ENCODE data around the gene PNLIPRP1.

The PNLIPRP1 gene

GRCh38 chr10:116597543-116597942, 6.8 kb downstream of the PNLIPRP1 start:
- Histone ChIP-seq H3K4me3 (no peak overlapping the region), H3K27ac (no peak overlapping the region)

GRCh38 chr10:116598329-116598728, 7.6 kb downstream of the PNLIPRP1 start:
- Histone ChIP-seq H3K4me3 (no peak overlapping the region), H3K27ac (no peak overlapping the region)

GRCh38 chr10:116599991-116600390, 9.2 kb downstream of the PNLIPRP1 start:
- Histone ChIP-seq H3K4me3 (no peak overlapping the region), H3K27ac (no peak overlapping the region)

GRCh38 chr10:116602648-116603400, 12.1 kb downstream of the PNLIPRP1 start:
- no peak overlapping the region for H3K4me3 ChIP-seq

GRCh38 chr10:116606061-116606483, 15.3 kb downstream of the PNLIPRP1 start:
- Histone ChIP-seq H3K4me3 (no peak overlapping the region), H3K27ac (no peak overlapping the region)

More at GRCh38 chr10:116602648-116603400, 12.1 kb downstream of the PNLIPRP1 start:
- H3K27ac ChIP-seq, result no peak overlapping the region

- Histone ChIP-seq H3K27ac (no peak overlapping the region), H3K4me3 (no peak overlapping the region)
Observed at GRCh38 chr10:116607336-116607735, 16.6 kb downstream of the PNLIPRP1 start.

GRCh38 chr10:116608686-116609594, 18.2 kb downstream of the PNLIPRP1 start:
- H3K27ac ChIP-seq, result no peak overlapping the region
- H3K4me3 ChIP-seq, result peak overlapping the region in 2 of 7 experiments; percentile 8 to 28

- no peak overlapping the region for H3K4me3 ChIP-seq
- no peak overlapping the region for H3K27ac ChIP-seq
Observed at GRCh38 chr10:116610443-116611152, 19.8 kb downstream of the PNLIPRP1 start.

GRCh38 chr10:116611153-116611545, 20.4 kb downstream of the PNLIPRP1 start:
- Histone ChIP-seq H3K4me3 (no peak overlapping the region), H3K27ac (no peak overlapping the region)

GRCh38 chr10:116612107-116612769, 21.5 kb downstream of the PNLIPRP1 start:
- H3K27ac ChIP-seq, result no peak overlapping the region
- no peak overlapping the region for H3K4me3 ChIP-seq

GRCh38 chr10:116613471-116613870, 22.7 kb downstream of the PNLIPRP1 start:
- Histone ChIP-seq H3K4me3 (no peak overlapping the region), H3K27ac (no peak overlapping the region)

- H3K4me3 ChIP-seq, result no peak overlapping the region
Observed at GRCh38 chr10:116614796-116615195, 24.0 kb downstream of the PNLIPRP1 start.

GRCh38 chr10:116615199-116615776, 24.5 kb downstream of the PNLIPRP1 start:
- H3K4me3 ChIP-seq, result no peak overlapping the region

More at GRCh38 chr10:116614796-116615195, 24.0 kb downstream of the PNLIPRP1 start:
- no peak overlapping the region for H3K27ac ChIP-seq

GRCh38 chr10:116620423-116621400, 30.0 kb downstream of the PNLIPRP1 start, which contains the start of gene PNLIPRP2:
Gene PNLIPRP2 (plus strand): TSS chr10:116620953.
- Histone ChIP-seq H3K27ac (no peak within 1 kb of the TSS), H3K4me3 (no peak within 1 kb of the TSS)

More at GRCh38 chr10:116615199-116615776, 24.5 kb downstream of the PNLIPRP1 start:
- no peak overlapping the region for H3K27ac ChIP-seq

- Histone ChIP-seq H3K27ac (no peak overlapping the region), H3K4me3 (no peak overlapping the region)
Observed at GRCh38 chr10:116621476-116621875, 30.7 kb downstream of the PNLIPRP1 start.

- Histone ChIP-seq H3K4me3 (no peak overlapping the region), H3K27ac (no peak overlapping the region)
Observed at GRCh38 chr10:116621934-116622655, 31.3 kb downstream of the PNLIPRP1 start.

- H3K27ac ChIP-seq, result no peak overlapping the region
- H3K4me3 ChIP-seq, result no peak overlapping the region
Observed at GRCh38 chr10:116625845-116626244, 35.1 kb downstream of the PNLIPRP1 start.
